ENCODE data around the gene USP11. TPM values are rescaled to one million over a fixed set of nuclear protein-coding genes. Genes with fewer than 3 reads are reported as not detected.

USP11 gene
- total and polyA plus RNA-seq, 11 donors: 17.9 to 68.9 (median 42.9) TPM

GRCh38 chrX:47202877-47203276, 29.9 kb upstream of the USP11 start:
- no peak for TF ChIP-seq POLR2A (IDR thresholded peaks at IDR 0.05)
- TF ChIP-seq, protein P1, sequence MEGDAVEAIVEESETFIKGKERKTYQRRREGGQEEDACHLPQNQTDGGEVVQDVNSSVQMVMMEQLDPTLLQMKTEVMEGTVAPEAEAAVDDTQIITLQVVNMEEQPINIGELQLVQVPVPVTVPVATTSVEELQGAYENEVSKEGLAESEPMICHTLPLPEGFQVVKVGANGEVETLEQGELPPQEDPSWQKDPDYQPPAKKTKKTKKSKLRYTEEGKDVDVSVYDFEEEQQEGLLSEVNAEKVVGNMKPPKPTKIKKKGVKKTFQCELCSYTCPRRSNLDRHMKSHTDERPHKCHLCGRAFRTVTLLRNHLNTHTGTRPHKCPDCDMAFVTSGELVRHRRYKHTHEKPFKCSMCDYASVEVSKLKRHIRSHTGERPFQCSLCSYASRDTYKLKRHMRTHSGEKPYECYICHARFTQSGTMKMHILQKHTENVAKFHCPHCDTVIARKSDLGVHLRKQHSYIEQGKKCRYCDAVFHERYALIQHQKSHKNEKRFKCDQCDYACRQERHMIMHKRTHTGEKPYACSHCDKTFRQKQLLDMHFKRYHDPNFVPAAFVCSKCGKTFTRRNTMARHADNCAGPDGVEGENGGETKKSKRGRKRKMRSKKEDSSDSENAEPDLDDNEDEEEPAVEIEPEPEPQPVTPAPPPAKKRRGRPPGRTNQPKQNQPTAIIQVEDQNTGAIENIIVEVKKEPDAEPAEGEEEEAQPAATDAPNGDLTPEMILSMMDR (IDR thresholded peaks at IDR 0.05): no peak
- ATAC-seq (no peak), DNase-seq (no peak)
- no peaks in the 10 kb centered on the region for H3K9me3 ChIP-seq
- H3K27ac ChIP-seq: no peak overlapping the region
- H3K4me1 ChIP-seq: peaks cover 0 to 9% (median 5%) of the 10 kb centered on the region in 12 donors
- H3K4me3 ChIP-seq: no peak overlapping the region
- 46 to 64% (median 57%) methylated on average over 4 of the region's 4 CpGs for WGBS, 4 donors
- intact Hi-C loops (cut with DNase I): no loop called here
- no peaks in the 10 kb centered on the region for H3K27me3 ChIP-seq
- peaks cover 3 to 100% (median 94%) of the 10 kb centered on the region in 9 donors for H3K36me3 ChIP-seq

GRCh38 chrX:47204970-47205369, 27.8 kb upstream of the USP11 start:
- peaks cover 0 to 4% (median 0%) of the 10 kb centered on the region in 12 donors for H3K4me1 ChIP-seq
- H3K36me3 ChIP-seq: peaks cover 3 to 100% (median 95%) of the 10 kb centered on the region in 9 donors
- no peak overlapping the region for H3K27ac ChIP-seq
- TF ChIP-seq, protein P1 (IDR thresholded peaks at IDR 0.05): no peak
- TF ChIP-seq POLR2A (IDR thresholded peaks at IDR 0.05): no peak
- ATAC-seq: no peak
- 70 to 85% (median 75%) methylated on average over 5 of the region's 5 CpGs for WGBS, 4 donors
- intact Hi-C loops (cut with DNase I): no loop called here
- H3K27me3 ChIP-seq: no peaks in the 10 kb centered on the region
- peak in 1 of 5 donors; percentile 1 for DNase-seq
- H3K9me3 ChIP-seq: no peaks in the 10 kb centered on the region
- no peak overlapping the region for H3K4me3 ChIP-seq

DNA sequence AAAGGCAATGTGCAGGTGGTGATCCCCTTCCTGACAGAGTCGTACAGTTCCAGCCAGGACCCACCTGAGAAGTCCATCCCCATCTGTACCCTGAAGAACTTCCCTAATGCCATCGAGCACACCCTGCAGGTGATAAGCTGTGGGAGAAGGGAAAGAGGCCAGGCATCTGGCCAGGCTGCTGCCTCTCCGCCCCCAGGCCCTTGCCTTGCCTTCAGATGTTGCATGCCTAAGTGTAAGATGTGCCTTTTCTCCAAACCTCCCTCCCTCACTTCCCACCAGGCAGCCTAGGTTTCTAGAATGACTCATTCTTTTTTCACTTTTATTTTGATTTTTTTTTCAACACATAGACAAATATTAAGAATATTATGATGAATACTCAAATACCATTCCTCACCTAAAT, 26.5 kb upstream of the USP11 start:
- 54 to 92% (median 73%) methylated on average over 1 to 3 of the region's 3 CpGs for WGBS, 4 donors
- intact Hi-C loops (cut with DNase I): no loop called here
- H3K36me3 ChIP-seq: peaks cover 2 to 100% (median 95%) of the 10 kb centered on the region in 9 donors
- no peak overlapping the region for H3K27ac ChIP-seq
- no peaks in the 10 kb centered on the region for H3K27me3 ChIP-seq
- no peak overlapping the region for H3K4me3 ChIP-seq
- DNase-seq (no peak), ATAC-seq (no peak)
- peaks cover 0 to 4% (median 0%) of the 10 kb centered on the region in 12 donors for H3K4me1 ChIP-seq
- TF ChIP-seq, protein P1 (IDR thresholded peaks at IDR 0.05): no peak
- no peaks in the 10 kb centered on the region for H3K9me3 ChIP-seq

GRCh38 chrX:47208108-47208507, 24.7 kb upstream of the USP11 start:
- ATAC-seq: no peak
- Histone ChIP-seq H3K27me3 (no peaks in the 10 kb centered on the region), H3K36me3 (peaks cover 0 to 100% (median 95%) of the 10 kb centered on the region in 9 donors), H3K4me3 (no peak overlapping the region), H3K4me1 (peaks cover 0 to 4% (median 0%) of the 10 kb centered on the region in 12 donors), H3K9me3 (no peaks in the 10 kb centered on the region), H3K27ac (no peak overlapping the region)
- 81 to 87% (median 85%) methylated on average over 11 to 12 of the region's 12 CpGs for WGBS, 4 donors
- intact Hi-C loops (cut with DNase I): no loop called here
- TF ChIP-seq, protein P1 (IDR thresholded peaks at IDR 0.05): no peak
- DNase-seq: no peak
